GM12873 (cell line): ENCODE data around the gene DIRAS3.

Source experiments
- TF ChIP-seq, protein P1 (sequence below): IDR thresholded peaks from 2 replicates; pipeline ENCODE4 v1.5.1; 2012; ENCODE audit warnings: low read depth, mild to moderate bottlenecking, moderate library complexity, low read length, control low read depth; ENCODE audit not compliant: insufficient read depth; ENCODE audit errors: missing control alignments

Gene DIRAS3

DNA sequence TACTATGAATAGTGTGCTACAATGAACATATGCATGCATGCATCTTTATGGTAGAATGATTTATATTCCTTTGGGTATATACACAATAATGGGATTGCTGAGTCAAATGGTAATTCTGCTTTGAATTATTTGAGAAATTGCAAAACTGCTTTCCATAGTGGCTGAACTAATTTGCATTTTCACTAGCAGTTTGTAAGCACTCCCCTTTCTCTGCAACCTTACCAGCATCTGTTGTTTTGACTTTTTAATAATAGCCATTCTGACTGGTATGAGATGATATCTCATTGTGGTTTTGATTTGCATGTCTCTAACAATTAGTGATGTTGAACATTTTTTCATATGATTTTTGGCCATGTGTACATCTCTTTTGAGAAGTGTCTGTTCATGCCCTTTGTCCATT is 24.0 kb upstream of the DIRAS3 start:
- TF ChIP-seq, protein P1, sequence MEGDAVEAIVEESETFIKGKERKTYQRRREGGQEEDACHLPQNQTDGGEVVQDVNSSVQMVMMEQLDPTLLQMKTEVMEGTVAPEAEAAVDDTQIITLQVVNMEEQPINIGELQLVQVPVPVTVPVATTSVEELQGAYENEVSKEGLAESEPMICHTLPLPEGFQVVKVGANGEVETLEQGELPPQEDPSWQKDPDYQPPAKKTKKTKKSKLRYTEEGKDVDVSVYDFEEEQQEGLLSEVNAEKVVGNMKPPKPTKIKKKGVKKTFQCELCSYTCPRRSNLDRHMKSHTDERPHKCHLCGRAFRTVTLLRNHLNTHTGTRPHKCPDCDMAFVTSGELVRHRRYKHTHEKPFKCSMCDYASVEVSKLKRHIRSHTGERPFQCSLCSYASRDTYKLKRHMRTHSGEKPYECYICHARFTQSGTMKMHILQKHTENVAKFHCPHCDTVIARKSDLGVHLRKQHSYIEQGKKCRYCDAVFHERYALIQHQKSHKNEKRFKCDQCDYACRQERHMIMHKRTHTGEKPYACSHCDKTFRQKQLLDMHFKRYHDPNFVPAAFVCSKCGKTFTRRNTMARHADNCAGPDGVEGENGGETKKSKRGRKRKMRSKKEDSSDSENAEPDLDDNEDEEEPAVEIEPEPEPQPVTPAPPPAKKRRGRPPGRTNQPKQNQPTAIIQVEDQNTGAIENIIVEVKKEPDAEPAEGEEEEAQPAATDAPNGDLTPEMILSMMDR: no peak

- TF ChIP-seq, protein P1: no peak
These were observed 15.3 kb upstream of the DIRAS3 start for GRCh38 chr1:68065766-68066165.

DNA sequence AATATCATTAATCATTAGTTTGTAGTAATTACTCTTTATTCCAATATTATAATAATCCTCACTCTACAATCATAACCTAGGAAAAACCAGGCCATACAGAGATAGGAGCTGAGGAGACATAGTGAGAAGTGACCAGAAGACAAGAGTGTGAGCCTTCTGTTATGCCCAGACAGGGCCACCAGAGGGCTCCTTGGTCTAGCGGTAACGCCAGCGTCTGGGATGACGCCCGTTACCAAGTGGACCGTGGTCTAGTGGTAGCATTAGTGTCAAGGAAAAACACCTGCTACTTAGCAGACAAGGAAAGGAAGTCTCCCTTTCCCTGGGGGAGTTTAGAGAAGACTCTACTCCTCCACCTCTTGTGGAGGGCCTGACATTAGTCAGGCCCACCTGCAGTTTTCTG is 7.6 kb upstream of the DIRAS3 start:
- TF ChIP-seq, protein P1: peak; percentile 1

DNA sequence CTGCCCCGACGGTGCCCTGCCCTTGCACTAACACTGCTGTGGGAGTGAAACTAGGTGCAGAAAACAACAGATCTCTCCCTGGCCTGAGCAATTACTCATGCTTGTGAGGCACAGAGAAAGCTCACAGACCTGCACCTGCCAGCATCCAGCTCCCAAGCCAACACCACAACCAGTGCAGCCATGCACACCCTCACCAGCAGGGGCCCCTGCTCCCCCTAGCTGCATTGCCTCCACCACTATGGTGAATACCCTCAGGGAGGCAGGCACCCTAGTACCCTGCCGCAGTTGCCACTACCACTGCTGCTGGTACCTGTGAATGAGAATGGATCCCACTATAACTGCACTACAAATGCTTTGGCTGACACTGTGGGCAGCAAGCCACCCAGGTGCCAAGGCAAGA is 7.1 kb upstream of the DIRAS3 start:
- TF ChIP-seq, protein P1: peak; percentile 7

GRCh38 chr1:68057050-68057449 is 6.6 kb upstream of the DIRAS3 start:
- TF ChIP-seq, protein P1: no peak

GRCh38 chr1:68051475-68051874 is 1.0 kb upstream of the DIRAS3 start:
- TF ChIP-seq, protein P1: no peak

DNA sequence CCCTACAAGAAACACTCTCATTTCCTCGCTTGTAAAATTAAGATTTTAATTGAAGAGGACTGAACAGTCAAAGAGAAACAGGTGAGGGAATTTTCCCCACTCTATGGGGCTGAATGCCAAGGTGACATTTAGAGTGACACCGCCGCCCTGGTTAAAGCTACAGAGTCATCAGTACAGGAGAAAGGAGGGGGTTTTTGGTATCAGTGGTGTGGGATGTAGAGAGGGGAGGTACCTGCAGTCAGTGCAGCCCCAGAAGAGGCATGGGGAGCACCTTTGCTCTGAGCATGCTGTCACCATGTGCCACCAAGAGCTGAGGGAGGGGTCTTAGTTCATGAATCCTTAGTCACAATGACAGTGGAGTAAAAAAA is 2.8 kb downstream of the DIRAS3 start:
- TF ChIP-seq, protein P1: no peak
